ENCODE data around the gene VPS13A.
A peak's percentile ranks its signal among the peaks of the same experiment; 100 is the strongest.

Gene VPS13A

DNA sequence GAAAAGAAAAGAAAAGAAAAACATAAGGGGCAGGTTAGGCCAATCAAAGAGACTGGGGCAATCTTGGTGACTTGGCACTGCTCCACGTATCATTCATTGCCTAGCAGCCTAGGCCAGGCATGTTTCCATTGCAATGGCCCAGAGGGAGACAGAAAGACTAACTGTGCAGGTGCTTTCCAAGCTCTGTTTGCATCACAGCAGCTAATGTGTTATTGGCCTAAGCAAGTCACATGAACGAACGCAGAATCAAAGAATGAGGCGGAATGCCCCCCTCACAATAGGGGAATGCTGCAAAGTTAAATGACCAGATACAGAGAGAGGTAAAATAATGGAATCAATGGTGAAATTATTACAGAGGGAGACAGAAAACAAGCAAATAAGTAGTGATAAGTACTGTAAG is 11.1 kb upstream of the VPS13A start:
- Histone ChIP-seq H3K36me3 (replicated peaks) (no peaks in the 10 kb centered on the region), H3K27me3 (ENCODE audit: low read depth) (no peaks in the 10 kb centered on the region), H3K9me3 (no peaks in the 10 kb centered on the region), H3K4me3 (no peak overlapping the region), H3K4me1 (peaks cover 4% of the 10 kb centered on the region; the same call in 1 of the 2 replicates)
- in situ Hi-C loops (cut with MboI; ENCODE audit: low sequenced_read_pairs), result loop anchor here (25.0 kb wide), 1 partner anchor 354 kb away; no protein-coding TSS in a partner anchor
- peak in 1 of 2 experiments; percentile 24 for DNase-seq (ENCODE audit: low spot score in 2 of 2)

- Histone ChIP-seq H3K4me1 (peaks cover 4% of the 10 kb centered on the region; the same call in 1 of the 2 replicates), H3K36me3 (replicated peaks) (no peaks in the 10 kb centered on the region), H3K4me3 (no peak overlapping the region), H3K9me3 (no peaks in the 10 kb centered on the region), H3K27me3 (ENCODE audit: low read depth) (no peaks in the 10 kb centered on the region)
- DNase-seq (ENCODE audit: low spot score in 2 of 2), result no peak
- in situ Hi-C loops (cut with MboI; ENCODE audit: low sequenced_read_pairs), result loop anchor here (25.0 kb wide), 1 partner anchor 359 kb away; no protein-coding TSS in a partner anchor
Observed at GRCh38 chr9:77170991-77171699, 6.2 kb upstream of the VPS13A start.

- Histone ChIP-seq H3K4me3 (no peak overlapping the region), H3K36me3 (replicated peaks) (no peaks in the 10 kb centered on the region), H3K4me1 (peaks cover 4% of the 10 kb centered on the region), H3K9me3 (no peaks in the 10 kb centered on the region), H3K27me3 (ENCODE audit: low read depth) (no peaks in the 10 kb centered on the region)
- DNase-seq (ENCODE audit: low spot score in 2 of 2), result no peak
- in situ Hi-C loops (cut with MboI; ENCODE audit: low sequenced_read_pairs), result no loop called here
Observed at GRCh38 chr9:77175151-77175550, 2.2 kb upstream of the VPS13A start.

DNA sequence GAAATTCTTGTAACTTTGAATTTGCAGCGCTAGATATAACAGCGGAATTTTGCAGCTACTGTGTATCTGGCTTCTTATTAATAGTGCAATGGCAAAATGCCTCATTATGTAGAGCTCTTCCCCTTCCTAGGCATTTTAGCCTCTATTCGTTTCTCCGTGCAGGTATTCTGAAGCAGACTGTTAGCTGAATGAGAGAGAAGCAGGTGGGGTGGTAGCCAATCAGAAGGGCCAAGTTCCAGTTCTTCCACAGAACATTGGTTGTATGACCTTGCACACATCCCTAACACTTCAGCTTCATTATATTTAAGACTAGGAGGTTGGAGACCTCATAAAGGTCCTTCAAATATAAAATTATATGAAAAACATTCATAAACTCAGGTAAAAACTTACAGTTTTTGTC is 1.2 kb upstream of the VPS13A start:
- in situ Hi-C loops (cut with MboI; ENCODE audit: low sequenced_read_pairs), result no loop called here
- no peaks in the 10 kb centered on the region for H3K9me3 ChIP-seq
- DNase-seq (ENCODE audit: low spot score in 2 of 2), result no peak
- no peaks in the 10 kb centered on the region for H3K36me3 ChIP-seq (replicated peaks)
- H3K4me1 ChIP-seq, result peaks cover 12% of the 10 kb centered on the region
- no peak overlapping the region for H3K4me3 ChIP-seq
- no peaks in the 10 kb centered on the region for H3K27me3 ChIP-seq (ENCODE audit: low read depth)

DNA sequence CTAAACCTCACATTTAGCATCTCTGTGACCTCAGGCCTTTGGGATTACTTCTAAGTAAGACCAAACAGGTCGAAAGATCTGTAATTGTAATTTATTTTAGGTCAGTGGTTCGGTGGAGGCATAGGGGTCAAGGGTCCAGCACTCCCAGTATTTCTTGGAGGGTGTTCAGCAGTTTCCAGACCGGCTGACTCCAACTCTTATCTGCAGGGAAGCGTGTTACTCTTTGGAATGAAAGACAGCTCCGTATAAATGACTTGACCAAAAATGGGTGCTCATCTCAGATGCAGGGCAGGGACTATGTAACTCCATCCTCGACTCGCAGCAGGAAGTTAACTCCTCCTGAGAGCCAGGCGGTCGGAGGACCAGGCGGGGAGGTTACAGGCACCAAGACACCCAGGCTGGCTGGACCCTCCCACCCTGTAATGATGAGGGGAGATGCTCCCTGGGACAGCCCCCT is 620 bp upstream of the VPS13A start:
- Histone ChIP-seq H3K27me3 (ENCODE audit: low read depth) (no peaks in the 10 kb centered on the region), H3K36me3 (replicated peaks) (no peaks in the 10 kb centered on the region), H3K4me3 (peak overlapping the region; percentile 83), H3K9me3 (no peaks in the 10 kb centered on the region), H3K4me1 (peaks cover 12% of the 10 kb centered on the region)
- no peak for DNase-seq (ENCODE audit: low spot score in 2 of 2)
- in situ Hi-C loops (cut with MboI; ENCODE audit: low sequenced_read_pairs), result no loop called here

DNA sequence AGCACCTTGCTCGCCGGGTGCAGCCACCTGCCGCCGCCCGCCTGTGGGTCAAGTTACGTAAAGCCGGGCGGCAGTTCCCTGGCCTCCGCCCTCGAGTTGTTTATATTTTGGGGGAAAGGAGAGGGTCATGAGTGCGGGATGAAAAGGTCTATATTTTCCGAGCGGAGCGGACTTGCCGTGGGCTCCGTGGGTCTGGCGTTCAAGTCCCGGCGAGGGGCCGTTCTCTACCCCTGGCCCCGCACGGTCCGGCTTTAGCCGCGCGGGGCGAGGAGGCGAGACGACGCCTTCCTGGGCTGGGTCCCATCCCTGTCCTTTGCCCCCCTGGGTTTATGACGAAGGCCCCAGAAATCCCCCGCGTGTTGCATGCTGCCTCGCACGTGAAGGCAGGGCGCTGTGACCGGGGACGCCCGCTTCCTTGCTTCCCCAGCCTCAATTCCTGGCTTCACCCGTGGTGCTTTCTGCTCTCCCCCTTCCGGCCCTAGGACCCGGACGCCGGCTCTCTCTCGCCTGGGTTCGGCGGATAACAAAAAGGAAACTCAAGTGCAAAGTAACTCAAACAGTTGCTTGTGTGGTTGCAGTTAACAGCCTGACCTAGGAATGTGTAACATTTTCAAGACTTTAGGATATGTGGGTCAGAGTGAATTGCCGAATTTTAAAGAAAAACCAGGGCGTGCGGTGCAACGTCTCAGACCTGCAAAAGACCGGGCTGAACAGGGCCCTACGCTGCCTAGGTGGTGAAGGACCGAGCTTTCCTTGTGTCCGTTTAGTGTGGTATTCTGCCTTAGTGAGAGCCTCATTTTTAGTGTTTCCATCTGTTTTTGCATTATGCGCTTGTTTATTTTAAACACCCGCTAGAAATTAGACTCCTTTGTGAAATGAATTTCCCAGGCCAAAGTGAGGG is 810 bp downstream of the VPS13A start:
- Histone ChIP-seq H3K4me3 (peak overlapping the region; percentile 83), H3K36me3 (replicated peaks) (no peaks in the 10 kb centered on the region), H3K27me3 (ENCODE audit: low read depth) (no peaks in the 10 kb centered on the region), H3K9me3 (no peaks in the 10 kb centered on the region), H3K4me1 (peaks cover 16% of the 10 kb centered on the region)
- DNase-seq (ENCODE audit: low spot score in 2 of 2), result peak; percentile 12 to 61
- in situ Hi-C loops (cut with MboI; ENCODE audit: low sequenced_read_pairs), result no loop called here

DNA sequence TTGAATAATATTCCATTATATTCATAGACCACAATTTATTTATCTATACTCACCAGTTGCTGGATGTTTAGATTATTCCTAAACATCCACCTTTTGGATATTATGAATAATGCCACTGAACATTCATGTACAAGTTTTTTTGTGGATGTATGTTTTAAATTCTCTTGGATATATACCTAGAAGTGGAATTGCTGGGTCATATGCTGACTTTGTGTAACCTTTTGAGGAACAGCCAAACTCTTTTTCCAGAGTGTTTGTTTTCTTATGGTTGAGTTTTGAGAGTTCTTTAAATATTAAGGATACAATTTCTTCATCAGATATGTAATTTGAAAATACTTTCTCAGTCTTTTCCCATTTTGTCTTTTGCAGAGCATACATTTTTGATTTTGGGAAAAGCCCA is 2.7 kb downstream of the VPS13A start:
- Histone ChIP-seq H3K9me3 (no peaks in the 10 kb centered on the region), H3K4me3 (peak overlapping the region; percentile 83; the same call in 1 of the 2 replicates), H3K4me1 (peaks cover 16% of the 10 kb centered on the region), H3K27me3 (ENCODE audit: low read depth) (no peaks in the 10 kb centered on the region), H3K36me3 (replicated peaks) (no peaks in the 10 kb centered on the region)
- in situ Hi-C loops (cut with MboI; ENCODE audit: low sequenced_read_pairs), result no loop called here
- no peak for DNase-seq (ENCODE audit: low spot score in 2 of 2)

DNA sequence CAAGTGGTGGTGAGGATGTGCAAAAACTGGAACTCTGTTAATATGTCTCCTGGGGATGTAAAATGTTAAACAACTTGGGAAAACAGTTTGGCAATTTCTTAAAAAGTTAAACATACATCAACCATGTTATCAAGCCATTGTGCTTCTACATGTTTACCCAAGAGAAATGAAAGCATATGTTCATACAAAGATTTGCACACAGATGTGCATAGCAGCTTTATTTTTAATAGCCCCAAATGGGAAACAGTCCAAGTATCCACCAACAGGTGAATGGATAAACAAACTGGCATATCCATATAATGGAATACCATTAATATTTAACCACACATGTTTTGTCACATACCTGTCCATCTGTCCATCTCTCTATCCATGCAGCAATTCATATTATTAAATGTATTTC is 6.2 kb downstream of the VPS13A start:
- H3K27me3 ChIP-seq (ENCODE audit: low read depth), result no peaks in the 10 kb centered on the region
- peaks cover 16% of the 10 kb centered on the region for H3K4me1 ChIP-seq
- DNase-seq (ENCODE audit: low spot score in 2 of 2), result no peak
- no peaks in the 10 kb centered on the region for H3K9me3 ChIP-seq
- no peak overlapping the region for H3K4me3 ChIP-seq
- H3K36me3 ChIP-seq (replicated peaks), result no peaks in the 10 kb centered on the region
- in situ Hi-C loops (cut with MboI; ENCODE audit: low sequenced_read_pairs), result no loop called here

- Histone ChIP-seq H3K27me3 (ENCODE audit: low read depth) (no peaks in the 10 kb centered on the region), H3K4me1 (peaks cover 2% of the 10 kb centered on the region; the same call in 1 of the 2 replicates), H3K9me3 (no peaks in the 10 kb centered on the region), H3K4me3 (no peak overlapping the region), H3K36me3 (replicated peaks) (no peaks in the 10 kb centered on the region)
- DNase-seq (ENCODE audit: low spot score in 2 of 2), result no peak
- in situ Hi-C loops (cut with MboI; ENCODE audit: low sequenced_read_pairs), result no loop called here
Observed at GRCh38 chr9:77188242-77188641, 10.9 kb downstream of the VPS13A start.

DNA sequence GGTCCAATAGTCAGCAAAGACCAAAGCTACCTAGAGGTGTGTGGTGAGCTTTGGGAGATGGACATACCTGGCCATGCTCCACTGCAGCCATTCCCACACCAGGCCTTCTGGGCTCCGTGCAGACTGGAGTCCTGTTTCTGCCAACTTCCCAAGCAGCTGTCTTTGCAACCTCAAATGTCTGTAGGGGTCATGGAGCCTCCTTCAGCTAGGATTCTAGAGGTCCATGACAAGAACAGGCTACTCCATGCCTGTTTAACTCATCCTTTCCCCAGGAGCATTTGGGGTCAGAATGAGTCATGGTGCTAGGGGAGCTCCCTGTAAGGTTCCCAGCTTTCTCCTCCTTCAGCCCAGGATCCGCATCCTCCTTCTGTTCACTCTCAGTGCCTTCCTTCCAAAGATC is 17.1 kb downstream of the VPS13A start:
- DNase-seq (ENCODE audit: low spot score in 2 of 2), result no peak
- H3K36me3 ChIP-seq (replicated peaks), result no peaks in the 10 kb centered on the region
- no peak overlapping the region for H3K4me3 ChIP-seq
- no peaks in the 10 kb centered on the region for H3K9me3 ChIP-seq
- H3K27me3 ChIP-seq (ENCODE audit: low read depth), result no peaks in the 10 kb centered on the region
- H3K4me1 ChIP-seq, result peaks cover 2% of the 10 kb centered on the region; the same call in 1 of the 2 replicates
- in situ Hi-C loops (cut with MboI; ENCODE audit: low sequenced_read_pairs), result no loop called here

DNA sequence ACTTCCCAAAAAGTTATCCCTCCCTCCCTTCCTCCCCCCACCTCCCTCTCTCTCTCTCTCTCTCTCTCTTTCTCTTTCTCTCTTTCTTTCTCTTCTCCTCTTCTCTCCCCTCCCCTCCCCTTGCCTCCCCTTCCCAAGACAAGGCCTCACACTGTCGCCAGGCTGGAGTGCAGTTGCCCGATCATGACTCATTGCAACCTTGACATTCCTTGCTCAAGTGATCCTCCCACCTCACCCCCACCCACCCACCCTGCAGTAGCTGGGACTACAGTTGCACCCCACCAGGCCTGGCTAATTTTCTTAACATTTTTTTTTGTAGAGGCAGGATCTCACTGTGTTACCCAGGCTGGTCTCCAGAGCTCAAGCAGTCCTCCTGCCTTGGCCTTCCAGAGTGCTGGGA is 32.8 kb downstream of the VPS13A start:
- Histone ChIP-seq H3K27me3 (ENCODE audit: low read depth) (no peaks in the 10 kb centered on the region), H3K36me3 (replicated peaks) (peaks cover 8% of the 10 kb centered on the region), H3K4me1 (no peaks in the 10 kb centered on the region), H3K9me3 (no peaks in the 10 kb centered on the region), H3K4me3 (no peak overlapping the region)
- no peak for DNase-seq (ENCODE audit: low spot score in 2 of 2)
- in situ Hi-C loops (cut with MboI; ENCODE audit: low sequenced_read_pairs), result no loop called here

DNA sequence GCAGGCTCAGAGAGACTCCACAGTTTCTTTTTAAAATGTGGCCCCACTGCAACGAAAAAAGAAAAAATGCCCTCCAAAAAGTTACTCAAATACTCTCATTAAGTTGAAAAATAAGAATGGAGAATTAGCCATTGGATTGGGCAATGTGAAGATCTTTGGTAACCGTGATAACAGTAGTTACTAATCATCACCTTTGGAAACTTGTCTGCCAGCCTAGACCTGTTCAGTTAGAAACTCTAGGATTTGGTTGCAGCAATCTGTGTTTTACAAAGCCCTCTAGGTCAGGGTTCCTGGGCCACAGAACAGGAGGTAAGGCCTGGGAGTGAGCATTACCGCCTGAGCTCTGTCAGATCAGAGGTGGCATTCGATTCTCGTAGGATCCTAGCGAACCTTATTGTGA is 34.2 kb downstream of the VPS13A start:
- H3K9me3 ChIP-seq, result no peaks in the 10 kb centered on the region
- no peak for DNase-seq (ENCODE audit: low spot score in 2 of 2)
- H3K4me1 ChIP-seq, result no peaks in the 10 kb centered on the region
- no peaks in the 10 kb centered on the region for H3K27me3 ChIP-seq (ENCODE audit: low read depth)
- in situ Hi-C loops (cut with MboI; ENCODE audit: low sequenced_read_pairs), result no loop called here
- peaks cover 8% of the 10 kb centered on the region for H3K36me3 ChIP-seq (replicated peaks)
- H3K4me3 ChIP-seq, result no peak overlapping the region

- no peak for DNase-seq (ENCODE audit: low spot score in 2 of 2)
- Histone ChIP-seq H3K4me3 (no peak overlapping the region), H3K9me3 (no peaks in the 10 kb centered on the region), H3K36me3 (replicated peaks) (peaks cover 8% of the 10 kb centered on the region; the same call in 1 of the 2 replicates), H3K4me1 (no peaks in the 10 kb centered on the region), H3K27me3 (ENCODE audit: low read depth) (no peaks in the 10 kb centered on the region)
- in situ Hi-C loops (cut with MboI; ENCODE audit: low sequenced_read_pairs), result no loop called here
Observed at GRCh38 chr9:77212801-77213200, 35.5 kb downstream of the VPS13A start.

DNA sequence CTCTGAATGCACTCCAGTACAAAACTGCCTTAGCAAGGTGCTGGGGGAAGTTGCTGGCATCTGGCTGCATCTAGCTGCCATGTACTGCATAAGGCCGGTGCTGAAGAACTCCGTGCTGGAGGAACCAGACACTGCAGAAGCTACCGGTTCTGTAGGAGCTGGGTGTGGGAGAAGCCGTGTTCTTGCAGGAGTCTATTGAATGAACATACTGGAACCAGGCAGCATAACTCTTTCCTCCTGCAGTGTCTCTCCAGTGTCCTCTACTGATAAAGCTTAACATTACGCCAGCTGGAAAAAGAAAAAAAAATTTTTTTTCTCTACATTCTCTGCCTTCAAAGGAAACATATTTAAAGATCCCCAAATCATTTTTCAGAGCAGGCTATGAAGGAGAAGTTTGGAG is 38.5 kb downstream of the VPS13A start:
- in situ Hi-C loops (cut with MboI; ENCODE audit: low sequenced_read_pairs), result no loop called here
- DNase-seq (ENCODE audit: low spot score in 2 of 2), result no peak
- Histone ChIP-seq H3K4me3 (no peak overlapping the region), H3K36me3 (replicated peaks) (peaks cover 8% of the 10 kb centered on the region; the same call in 1 of the 2 replicates), H3K27me3 (ENCODE audit: low read depth) (no peaks in the 10 kb centered on the region), H3K9me3 (no peaks in the 10 kb centered on the region), H3K4me1 (no peaks in the 10 kb centered on the region)
